ENCODE measurements around the gene F12. TPM values are rescaled to one million over a fixed set of nuclear protein-coding genes. Genes with fewer than 3 reads are reported as not detected.

The F12 gene
- total RNA-seq, 2 experiments from 2014 or later, result 5.6 TPM

DNA sequence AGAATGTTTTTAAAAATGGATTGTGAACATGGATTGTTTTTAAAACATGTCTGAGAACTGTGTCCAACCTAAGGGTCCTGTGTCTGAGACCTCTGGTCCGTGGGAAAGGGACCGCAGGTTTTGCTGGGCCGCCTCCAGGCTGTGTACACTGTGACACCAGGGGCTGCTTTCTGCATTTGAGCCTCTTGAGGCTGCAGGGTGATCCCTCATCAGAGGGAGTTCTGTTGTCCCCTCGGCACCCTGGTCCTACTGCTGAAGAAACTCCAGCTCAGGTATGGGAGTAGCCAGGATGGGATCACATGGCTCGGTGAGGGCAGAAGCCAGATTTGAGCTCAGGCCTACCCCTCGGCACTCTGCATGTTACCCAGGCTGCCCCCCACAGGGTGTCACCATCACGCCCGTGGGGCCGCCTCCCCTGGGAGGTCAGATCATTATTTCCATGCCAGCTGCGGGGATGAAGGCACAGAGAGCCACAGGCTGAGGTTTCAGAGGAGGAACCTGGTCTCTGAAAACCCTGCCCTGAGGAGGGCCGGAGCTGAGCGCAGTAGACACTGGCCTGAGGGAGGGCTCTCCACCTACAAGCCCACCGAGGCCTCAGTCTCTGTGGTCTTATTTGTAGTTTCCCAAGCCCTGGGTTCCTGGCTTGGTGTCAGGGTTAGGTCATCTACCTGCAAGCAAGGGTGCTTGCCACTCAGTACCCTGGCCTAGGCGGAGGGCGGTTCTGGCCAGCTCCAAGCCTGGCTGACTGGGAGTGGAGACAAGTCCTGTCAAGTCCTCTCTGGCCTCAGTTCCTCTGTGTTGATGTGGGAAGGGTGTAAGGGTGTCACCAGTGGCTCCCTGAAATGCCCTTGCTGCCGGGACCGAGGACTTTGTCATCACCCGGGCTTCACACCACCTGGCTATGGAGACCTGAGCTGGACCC is 40.0 kb upstream of the F12 start:
- Mint-ChIP-seq H3K27ac (no peak overlapping the region), H3K9me3 (no peaks in the 10 kb centered on the region), H3K4me1 (peaks cover 43% of the 10 kb centered on the region), H3K36me3 (peaks cover 13% of the 10 kb centered on the region), H3K4me3 (no peak overlapping the region), H3K27me3 (peaks cover 4% of the 10 kb centered on the region)
- no peak for DNase-seq

DNA sequence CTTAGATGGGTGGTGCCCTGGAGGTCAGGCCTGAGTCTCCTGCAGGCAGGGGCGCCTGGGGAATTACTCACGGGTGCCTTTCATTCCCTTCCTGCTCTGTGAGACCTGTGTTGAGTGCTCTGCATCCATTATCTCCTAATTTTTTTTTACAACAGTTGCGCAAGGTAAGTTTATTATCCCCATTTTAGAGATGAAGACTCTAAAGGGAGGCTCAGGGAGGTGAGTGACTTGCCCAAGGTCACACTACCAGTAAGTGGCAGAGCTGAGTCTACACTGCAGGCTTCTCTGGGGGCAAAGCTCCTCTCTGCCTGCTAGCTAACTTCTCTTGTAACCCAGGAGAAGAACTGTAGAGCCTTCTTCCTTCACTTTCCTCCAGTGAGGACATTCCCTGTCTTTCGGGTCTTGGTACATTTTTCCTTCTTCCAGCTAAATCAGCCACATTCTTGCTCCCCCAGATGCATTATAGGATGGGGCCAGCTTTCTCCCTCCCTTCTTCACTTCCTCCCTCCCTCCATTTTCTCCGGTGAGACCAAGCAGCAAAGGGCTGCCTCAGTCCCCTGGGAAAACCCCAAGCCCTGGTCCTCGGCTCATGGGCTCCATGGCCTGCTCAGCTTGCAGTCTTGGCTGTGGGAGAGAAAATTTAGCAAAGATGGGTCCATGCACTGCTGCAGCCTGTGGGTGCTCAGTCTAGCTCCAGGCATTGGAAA is 39.0 kb upstream of the F12 start:
- Mint-ChIP-seq H3K27ac (peak overlapping the region; percentile 7), H3K4me1 (peaks cover 44% of the 10 kb centered on the region), H3K4me3 (peak overlapping the region; percentile 76), H3K9me3 (no peaks in the 10 kb centered on the region), H3K27me3 (peaks cover 4% of the 10 kb centered on the region), H3K36me3 (peaks cover 15% of the 10 kb centered on the region)
- no peak for DNase-seq

DNA sequence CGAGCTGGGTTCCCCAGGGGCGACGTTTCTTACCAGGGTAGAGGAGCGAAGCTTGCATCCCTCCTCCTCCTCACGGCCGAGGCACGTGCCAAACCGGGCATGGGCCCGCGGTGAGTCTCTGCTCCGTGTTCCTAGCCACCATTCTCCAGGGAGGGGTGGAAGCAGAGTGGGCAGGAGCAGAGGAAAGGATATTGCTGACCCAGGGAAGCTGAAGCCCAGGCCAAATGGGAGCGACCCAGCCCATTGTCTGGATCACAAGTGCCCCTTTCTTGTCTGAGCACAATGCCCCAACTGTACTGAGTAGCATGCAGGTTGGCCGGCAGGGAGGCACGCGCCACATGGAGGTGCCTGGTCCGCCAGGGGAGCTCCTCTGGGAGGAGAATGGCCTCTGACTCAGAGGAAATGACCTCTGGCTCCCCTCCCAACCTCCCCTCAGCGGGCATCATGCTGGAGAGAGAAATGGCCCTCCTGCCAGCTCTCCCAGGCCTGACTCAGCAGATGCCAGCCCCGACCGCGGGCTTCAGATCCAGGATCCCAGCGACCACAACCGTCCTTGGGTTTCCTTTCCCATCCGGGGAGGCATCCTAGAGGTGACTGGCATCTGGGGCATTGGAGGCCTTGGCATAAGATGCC is 38.4 kb upstream of the F12 start:
- peaks cover 15% of the 10 kb centered on the region for H3K36me3 Mint-ChIP-seq
- peak overlapping the region; percentile 76 for H3K4me3 Mint-ChIP-seq
- peaks cover 4% of the 10 kb centered on the region for H3K27me3 Mint-ChIP-seq
- H3K27ac Mint-ChIP-seq, result peak overlapping the region; percentile 63
- no peaks in the 10 kb centered on the region for H3K9me3 Mint-ChIP-seq
- no peak for DNase-seq
- H3K4me1 Mint-ChIP-seq, result peaks cover 43% of the 10 kb centered on the region

DNA sequence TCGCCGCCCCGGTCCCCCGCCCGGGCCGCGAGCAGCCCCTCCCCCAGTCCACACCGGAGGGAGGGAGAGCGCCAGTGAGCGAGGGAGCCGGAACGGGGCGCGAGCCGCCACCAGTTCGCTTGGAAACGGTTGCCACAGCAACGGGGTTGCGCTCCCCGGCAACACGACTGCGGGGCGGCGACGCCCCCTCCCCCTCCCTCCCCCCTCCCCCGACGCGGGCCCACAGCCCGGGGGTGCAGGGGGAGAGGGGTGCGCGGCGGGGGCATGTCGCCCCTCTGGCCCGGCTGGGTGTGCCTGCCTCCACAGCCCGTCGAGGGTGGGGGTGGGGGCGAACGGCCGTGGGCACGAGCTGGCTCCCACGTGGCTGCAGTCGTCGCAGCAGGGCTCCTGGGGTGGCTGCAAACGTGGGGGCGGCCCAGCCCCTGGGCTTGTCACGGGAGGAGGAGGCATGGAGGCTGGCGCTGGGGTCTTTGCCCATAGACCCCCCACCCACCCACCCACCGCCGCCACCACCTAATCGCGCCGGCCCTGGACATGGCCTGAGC is 37.8 kb upstream of the F12 start:
- H3K36me3 Mint-ChIP-seq, result peaks cover 15% of the 10 kb centered on the region
- no peak overlapping the region for H3K27ac Mint-ChIP-seq
- H3K4me1 Mint-ChIP-seq, result peaks cover 42% of the 10 kb centered on the region
- H3K4me3 Mint-ChIP-seq, result peak overlapping the region; percentile 48
- no peaks in the 10 kb centered on the region for H3K9me3 Mint-ChIP-seq
- peaks cover 4% of the 10 kb centered on the region for H3K27me3 Mint-ChIP-seq
- peak; percentile 77 for DNase-seq

DNA sequence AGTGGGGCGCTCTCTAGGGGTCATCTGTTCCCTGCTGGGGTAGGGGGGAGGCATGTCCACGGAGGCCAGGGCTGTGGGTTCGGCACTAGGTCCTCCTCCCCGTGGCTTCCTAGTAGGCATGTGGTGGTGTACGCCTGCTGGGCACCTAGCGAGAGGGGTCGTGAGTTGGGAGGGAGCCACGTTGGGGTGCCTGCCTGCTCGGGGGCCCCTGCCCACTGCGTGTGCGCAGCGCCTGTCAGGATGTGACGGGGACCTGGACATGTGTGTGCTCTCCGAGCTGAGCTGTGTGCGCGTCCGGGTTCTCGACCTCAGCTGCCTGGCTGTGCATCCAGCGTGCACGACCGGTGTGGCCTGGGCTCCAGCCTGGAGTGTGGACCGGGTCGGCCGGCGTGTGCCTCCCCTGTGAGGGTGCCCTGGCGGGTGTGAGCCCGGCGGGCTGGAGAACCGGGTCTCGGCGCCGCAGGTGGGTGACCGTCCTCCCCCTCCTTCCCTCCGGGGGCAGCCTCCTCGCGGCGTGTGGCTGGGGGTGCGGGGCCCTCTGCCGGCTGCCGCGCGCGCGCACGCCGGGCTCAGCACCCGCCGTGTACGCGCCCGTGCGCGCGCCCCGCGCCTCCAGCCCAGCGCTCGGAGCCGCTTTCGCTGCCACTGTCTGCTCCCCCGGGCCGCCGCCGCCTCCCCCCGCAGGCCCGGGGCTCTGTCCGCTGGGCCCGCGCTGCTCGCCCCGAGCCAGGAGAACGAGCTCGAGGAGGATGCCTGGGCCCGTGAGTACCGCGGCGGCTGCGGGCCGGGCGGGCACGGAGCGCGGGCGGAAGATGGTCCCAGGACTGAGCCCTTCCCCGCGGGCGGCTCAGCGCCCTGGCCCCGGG is 37.1 kb upstream of the F12 start, which contains the start of gene PRR7:
TSS of gene PRR7 (plus strand) at position 615 of the 866 bp plus-strand sequence. CDS start 8,254 bp downstream, outside the sequence.
- DNase-seq, result peak; percentile 84
- no peaks in the 10 kb centered on the region for H3K9me3 Mint-ChIP-seq
- H3K4me3 Mint-ChIP-seq, result peak within 1 kb of the TSS; percentile 82
- H3K36me3 Mint-ChIP-seq, result peaks cover 18% of the 10 kb centered on the region
- H3K4me1 Mint-ChIP-seq, result peaks cover 42% of the 10 kb centered on the region
- H3K27ac Mint-ChIP-seq, result peak within 1 kb of the TSS; percentile 90
- H3K27me3 Mint-ChIP-seq, result peaks cover 4% of the 10 kb centered on the region

DNA sequence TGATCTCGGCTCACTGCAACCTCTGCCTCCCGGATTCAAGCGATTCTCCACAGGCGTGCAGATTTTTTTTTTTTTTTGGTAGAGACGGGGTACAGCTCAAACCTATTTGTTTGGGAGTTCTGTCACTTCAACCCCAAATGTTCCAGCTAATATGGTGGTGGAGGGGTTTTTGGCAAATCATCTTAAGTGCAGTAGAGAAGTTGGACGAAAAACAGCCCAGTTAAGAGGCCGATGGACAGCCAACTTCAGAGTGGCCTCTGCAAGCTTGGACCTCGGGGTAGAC is 36.5 kb upstream of the F12 start:
- Mint-ChIP-seq H3K9me3 (no peaks in the 10 kb centered on the region), H3K27ac (peak overlapping the region; percentile 90), H3K27me3 (peaks cover 4% of the 10 kb centered on the region), H3K4me1 (peaks cover 44% of the 10 kb centered on the region), H3K4me3 (peak overlapping the region; percentile 82), H3K36me3 (peaks cover 18% of the 10 kb centered on the region)
- peak; percentile 3 for DNase-seq

DNA sequence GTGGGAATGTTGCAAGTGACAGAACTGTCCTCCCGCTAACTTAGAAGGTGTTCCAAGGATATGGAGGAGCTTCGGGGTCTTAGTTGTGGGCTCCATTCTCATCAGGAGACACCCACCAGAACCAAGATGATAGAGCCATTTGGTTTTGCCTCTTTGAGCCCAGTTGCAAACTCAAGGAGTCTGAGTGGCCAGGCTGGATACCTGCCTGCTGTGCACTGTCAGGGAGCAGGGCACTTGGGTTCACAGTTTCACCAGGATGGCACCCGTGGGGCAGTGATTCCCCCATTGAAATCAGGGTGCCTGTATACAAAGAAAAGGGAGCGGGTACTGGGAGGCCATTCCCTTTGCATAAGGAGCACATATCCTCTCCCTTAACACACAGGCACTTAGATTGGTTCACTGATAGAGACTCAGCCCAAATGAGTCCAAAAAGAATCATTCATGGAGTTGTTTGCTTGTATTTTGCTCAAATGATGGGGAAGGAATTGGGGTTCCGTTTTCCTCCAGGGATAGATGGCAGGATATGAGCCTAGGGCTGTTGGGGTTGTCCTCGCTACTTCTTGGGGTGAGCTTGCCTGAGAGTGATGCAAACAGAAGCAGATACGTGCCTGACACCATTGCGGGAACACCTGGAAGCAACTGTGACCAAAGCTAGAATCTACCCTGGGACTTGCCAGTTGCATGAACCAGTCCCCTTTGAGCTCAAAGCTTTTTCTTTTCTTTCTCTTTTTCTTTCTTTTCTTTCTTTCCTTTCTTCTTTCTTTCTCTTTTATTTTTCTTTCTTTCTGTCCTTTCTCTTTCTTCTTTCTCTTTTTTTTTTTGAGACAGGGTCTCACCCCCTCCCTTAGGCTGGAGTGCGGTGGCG is 35.9 kb upstream of the F12 start:
- peak overlapping the region; percentile 82 for H3K4me3 Mint-ChIP-seq
- no peaks in the 10 kb centered on the region for H3K9me3 Mint-ChIP-seq
- H3K36me3 Mint-ChIP-seq, result peaks cover 18% of the 10 kb centered on the region
- H3K4me1 Mint-ChIP-seq, result peaks cover 48% of the 10 kb centered on the region
- peak overlapping the region; percentile 90 for H3K27ac Mint-ChIP-seq
- H3K27me3 Mint-ChIP-seq, result peaks cover 4% of the 10 kb centered on the region
- DNase-seq, result peak; percentile 12

DNA sequence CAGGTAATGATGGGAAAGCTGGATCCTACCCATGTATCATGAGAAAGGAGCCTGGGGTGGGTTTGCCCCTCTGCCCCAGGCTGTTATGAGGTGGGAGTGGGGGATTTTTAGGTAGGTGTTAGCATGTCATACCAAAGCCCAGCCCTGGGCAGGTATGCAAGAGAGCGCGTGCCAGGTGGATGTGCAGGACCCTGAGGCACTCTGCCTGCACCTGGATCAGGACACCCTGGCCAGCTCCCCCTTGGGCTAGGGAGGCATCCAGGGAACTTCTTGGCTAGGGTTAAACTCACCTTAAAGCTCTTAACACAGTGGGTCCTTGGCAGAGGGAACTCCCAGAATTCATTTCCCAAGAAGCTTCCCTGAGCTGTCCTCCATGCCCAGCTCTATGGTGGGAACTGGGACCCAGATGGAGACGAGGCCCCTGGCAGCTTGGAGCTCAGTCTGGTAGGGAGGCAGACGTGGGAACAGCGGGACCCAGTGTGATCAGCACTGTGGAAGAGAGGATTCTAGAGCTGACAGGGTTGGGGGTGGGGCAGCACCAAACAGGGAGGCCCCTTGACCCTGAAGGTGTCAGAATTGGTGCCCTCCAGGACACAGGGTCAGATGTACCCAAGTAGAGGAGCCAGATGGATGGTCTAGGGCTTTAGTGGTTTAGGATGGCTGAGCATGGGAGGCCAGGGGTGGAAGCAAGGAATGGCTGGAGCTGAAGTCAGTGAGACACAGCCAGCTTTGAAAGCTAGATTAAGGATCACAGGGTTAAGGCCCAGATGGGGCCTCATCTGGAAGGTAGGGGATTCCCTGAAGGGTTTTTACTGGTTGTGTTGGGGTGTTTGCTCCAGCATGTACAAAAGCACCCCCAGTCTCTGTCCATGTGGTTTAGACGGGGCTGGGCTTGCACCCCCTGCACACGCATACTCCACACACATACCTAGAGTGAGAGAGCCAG is 35.0 kb upstream of the F12 start:
- H3K27ac Mint-ChIP-seq, result peak overlapping the region; percentile 90
- no peaks in the 10 kb centered on the region for H3K9me3 Mint-ChIP-seq
- H3K4me1 Mint-ChIP-seq, result peaks cover 57% of the 10 kb centered on the region
- H3K4me3 Mint-ChIP-seq, result peak overlapping the region; percentile 53
- peaks cover 22% of the 10 kb centered on the region for H3K36me3 Mint-ChIP-seq
- peak; percentile 9 for DNase-seq
- peaks cover 4% of the 10 kb centered on the region for H3K27me3 Mint-ChIP-seq

DNA sequence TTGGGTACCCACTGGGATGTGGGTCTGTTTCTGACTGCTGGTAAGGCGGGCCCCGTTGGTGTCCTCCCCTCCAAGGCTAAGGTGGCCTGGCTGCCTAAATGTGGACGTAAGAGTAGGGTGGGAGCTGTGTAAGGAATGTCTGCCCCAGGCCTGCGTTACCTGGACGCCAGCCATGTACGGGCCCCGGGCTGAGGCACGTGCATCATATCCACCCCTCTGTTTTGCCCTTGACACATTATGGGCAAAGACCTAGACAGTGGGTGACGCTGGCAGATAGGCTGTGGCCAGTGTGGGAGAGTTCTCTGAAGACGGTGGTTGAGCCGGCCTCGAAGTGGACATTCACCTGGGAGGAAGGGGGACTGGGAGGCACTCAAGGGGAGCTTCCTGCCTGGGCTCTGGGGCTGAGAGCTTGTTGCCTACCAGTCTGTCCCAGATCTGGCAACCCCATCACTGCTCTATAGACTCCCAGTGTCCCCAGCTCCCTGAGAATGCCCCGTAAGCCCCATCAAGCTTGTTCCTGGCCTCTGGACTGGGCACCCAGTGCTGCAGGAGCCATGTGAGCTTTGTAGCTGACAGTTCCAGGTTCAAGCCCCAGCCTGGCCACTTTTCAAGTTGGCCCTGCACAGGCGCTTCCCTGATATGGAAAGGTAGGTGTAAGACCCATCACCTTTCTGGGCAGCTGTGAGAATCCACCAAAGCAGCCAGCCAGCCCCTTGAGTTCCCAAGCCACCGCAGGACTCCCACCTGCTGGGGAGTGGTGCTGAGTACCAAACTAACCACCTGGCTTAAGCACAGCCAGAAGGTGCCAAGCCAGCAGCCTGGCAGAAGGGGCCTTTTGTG is 34.0 kb upstream of the F12 start:
- Mint-ChIP-seq H3K4me1 (peaks cover 61% of the 10 kb centered on the region), H3K27me3 (peaks cover 4% of the 10 kb centered on the region), H3K36me3 (peaks cover 27% of the 10 kb centered on the region), H3K4me3 (peak overlapping the region; percentile 29), H3K27ac (peak overlapping the region; percentile 46), H3K9me3 (no peaks in the 10 kb centered on the region)
- peak; percentile 4 for DNase-seq

DNA sequence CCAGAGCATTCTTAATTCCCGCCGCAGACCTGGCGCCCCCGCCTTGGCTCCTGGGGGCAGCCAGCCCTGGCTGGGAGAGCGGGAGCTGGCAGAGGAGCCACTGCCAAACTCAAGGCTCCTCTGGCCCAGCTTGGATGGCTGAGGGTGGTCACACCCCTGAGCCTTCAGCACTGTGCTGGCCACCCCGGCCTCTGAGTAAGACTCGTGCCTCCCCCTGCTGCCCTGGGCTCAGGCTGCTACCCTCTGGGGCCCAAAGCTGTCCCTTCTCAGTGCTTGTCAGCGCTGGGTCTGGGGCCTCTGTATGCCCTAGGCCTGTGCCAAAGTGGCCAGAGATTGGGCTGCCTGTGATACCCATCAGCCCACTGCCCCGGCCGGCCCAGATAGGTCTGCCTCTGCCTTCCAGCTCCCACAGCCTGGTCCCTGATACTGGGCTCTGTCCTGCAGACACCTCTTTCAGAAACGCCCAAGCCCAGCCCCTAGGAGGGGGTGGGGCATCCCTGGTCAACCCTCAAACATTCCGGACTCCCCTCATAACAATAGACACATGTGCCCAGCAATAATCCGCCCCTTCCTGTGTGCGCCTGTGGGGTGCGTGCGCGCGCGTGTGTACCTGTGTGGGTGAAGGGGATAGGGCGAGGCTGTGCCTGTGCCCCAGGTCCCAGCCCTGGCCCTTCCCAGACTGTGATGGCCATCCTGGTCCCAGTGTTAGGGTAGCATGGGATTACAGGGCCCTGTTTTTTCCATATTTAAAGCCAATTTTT is 32.9 kb upstream of the F12 start:
- peaks cover 32% of the 10 kb centered on the region for H3K36me3 Mint-ChIP-seq
- H3K4me3 Mint-ChIP-seq, result no peak overlapping the region
- peak overlapping the region; percentile 46 for H3K27ac Mint-ChIP-seq
- peaks cover 4% of the 10 kb centered on the region for H3K27me3 Mint-ChIP-seq
- no peak for DNase-seq
- no peaks in the 10 kb centered on the region for H3K9me3 Mint-ChIP-seq
- H3K4me1 Mint-ChIP-seq, result peaks cover 62% of the 10 kb centered on the region

DNA sequence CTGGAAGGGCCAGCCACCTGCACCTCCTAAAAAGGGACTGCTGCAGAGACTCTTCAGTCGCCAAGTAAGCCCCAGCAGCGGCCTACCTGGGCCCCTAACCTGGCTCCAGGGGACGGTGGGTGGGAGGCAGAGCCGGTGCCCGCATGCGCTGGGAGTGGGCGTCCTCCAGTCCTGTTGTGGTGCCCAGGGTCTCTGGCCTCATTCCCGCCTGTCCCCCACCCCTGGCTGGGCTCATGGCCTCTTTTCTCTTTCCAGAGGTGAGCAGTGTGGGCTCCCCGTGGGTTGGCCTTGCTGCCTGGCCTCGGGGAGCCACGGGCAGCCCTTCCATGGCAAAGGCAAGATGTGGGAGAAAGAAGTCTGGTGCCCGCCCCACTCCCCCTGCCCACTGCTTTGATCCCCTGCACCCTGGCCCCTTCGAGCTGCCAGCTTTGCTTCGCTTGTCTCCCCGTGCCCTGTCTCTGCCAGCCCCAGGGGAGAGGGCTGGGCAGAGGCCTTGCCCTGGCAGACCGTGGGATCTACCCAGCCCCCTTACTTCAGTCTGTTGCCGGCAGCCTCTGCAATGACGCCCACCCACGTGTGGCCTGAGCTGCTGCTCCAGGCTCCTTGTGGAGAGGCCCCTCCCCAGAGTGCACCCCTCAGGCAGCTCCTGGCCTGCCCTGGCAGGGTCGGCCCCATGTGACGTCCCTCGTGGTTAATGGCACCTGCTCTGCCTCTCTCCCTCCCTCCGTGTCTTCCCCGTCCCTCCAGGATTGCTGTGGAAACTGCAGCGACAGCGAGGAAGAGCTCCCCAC is 31.8 kb upstream of the F12 start:
- DNase-seq, result peak; percentile 2
- H3K36me3 Mint-ChIP-seq, result peaks cover 38% of the 10 kb centered on the region
- H3K4me3 Mint-ChIP-seq, result no peak overlapping the region
- peak overlapping the region; percentile 68 for H3K27ac Mint-ChIP-seq
- H3K27me3 Mint-ChIP-seq, result peaks cover 4% of the 10 kb centered on the region
- peaks cover 62% of the 10 kb centered on the region for H3K4me1 Mint-ChIP-seq
- no peaks in the 10 kb centered on the region for H3K9me3 Mint-ChIP-seq

All from activated naive CD8-positive, alpha-beta T cell treated with anti-CD3 and anti-CD28 coated beads for 36 hours (primary cell).